HG03064 (cell line): Measurements from ENCODE around the gene GADD45A.

Experiments used
- ATAC-seq: cut with Tn5 transposase; IDR thresholded peaks from one replicate; pipeline ENCODE4 v1.9.1; 2021; ENCODE audit warnings: low read depth; ENCODE audit not compliant: unreplicated experiment

The GADD45A gene

DNA sequence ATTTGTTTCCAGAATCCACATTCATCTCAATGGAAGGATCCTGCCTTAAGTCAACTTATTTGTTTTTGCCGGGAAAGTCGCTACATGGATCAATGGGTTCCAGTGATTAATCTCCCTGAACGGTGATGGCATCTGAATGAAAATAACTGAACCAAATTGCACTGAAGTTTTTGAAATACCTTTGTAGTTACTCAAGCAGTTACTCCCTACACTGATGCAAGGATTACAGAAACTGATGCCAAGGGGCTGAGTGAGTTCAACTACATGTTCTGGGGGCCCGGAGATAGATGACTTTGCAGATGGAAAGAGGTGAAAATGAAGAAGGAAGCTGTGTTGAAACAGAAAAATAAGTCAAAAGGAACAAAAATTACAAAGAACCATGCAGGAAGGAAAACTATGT, 2.6 kb downstream of the GADD45A start:
- no peak for ATAC-seq

DNA sequence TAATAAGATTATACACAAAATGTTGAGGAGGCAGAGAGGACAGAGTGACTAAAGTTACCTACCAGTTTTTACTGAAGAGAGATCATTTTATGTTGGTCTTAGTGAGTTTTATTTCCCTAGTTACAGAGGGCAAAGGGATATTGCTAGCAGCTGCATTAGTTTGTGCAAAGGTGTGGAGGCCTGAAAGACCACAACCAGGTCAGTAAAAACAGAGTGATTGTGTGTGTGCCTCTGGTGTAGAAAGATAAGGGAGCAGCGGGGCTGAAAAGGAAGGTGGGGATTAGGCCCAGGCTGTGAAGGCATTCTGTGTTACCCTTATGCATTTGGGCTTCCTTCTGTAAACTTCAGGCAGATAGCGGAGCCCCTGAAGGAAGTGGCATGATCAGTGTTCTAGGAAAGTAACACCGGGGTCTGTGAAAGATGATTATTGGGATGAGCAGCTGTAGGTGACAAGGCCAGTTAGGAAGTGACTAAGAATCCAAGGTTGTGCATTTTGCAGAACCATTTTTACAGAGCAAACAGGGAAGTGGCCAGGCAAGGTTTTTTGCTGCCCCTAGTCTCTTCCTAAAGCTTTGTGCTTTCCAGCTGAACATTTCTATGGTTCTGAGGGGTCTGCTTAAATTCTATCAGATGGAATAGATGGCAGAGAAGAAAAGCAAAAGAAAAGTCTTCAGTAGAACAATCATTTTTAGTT, 3.7 kb downstream of the GADD45A start:
- ATAC-seq = no peak

DNA sequence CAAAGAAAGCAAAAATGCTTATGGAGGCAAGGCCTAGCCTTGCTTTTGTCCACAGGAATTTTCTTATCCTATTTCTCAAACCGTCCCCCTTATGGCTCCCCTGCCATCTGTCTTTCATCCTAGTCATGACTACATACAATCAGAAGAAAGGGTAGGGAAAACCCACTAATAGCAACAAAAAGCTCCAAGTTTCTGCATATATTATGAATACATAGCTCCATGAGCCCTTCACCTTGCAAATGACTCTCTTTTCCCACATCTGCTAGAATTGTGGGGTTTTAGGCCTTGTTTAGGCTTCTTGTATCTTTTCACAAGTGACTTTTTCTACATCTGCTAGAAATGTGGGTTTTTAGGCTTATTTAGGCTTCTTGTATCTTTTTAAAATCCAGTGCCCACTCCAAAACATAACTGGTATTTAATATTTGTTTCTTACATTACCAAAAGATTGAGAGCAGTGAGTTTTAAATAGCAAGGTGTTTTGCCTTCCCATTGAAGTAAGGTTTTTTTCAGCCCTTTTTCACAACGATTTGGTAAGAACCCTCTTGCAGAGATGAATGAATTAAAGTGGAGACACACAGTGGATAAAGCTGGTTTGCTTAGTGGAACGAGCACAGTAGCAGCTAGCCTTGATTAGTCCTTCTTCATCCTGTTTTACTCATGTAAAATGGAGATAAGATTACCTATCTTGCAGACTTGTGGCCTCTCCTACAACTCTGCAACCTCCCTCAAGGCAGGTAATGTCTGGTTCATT, 4.4 kb downstream of the GADD45A start:
- no peak for ATAC-seq

DNA sequence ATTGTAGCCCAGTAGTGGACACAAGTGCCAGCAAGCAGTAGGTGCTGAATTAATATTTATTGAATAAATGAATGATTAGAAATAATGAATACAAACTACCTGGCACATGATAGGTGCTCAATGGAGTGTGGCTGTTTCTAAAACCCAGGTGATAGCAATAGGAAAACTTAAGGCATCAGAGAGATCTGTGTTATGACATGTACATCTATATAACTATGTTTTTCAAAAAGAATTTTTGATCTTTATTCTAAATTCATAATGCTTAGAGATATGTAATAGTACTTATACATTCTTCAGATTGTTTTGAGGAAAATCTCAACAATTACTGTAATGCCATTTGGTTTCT, 5.0 kb downstream of the GADD45A start:
- ATAC-seq = no peak

DNA sequence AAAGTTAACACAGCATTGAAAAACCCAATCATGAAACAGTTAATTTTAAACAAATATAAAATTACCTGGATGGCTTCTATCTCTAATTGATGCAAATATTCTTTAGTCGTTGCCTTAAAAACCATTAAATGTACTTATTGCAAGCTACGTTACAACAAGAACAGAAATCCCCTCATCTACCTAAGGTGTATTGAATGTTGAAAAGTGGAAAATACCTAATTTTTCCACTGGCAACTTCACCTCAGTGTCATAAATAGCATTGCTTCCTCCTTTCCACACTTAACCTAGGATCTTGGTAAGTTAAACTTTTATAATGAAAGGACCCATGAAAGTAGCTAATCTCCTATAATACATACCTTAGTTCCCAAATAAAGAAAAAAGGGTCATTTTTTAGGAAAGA, 5.4 kb downstream of the GADD45A start:
- ATAC-seq = no peak

DNA sequence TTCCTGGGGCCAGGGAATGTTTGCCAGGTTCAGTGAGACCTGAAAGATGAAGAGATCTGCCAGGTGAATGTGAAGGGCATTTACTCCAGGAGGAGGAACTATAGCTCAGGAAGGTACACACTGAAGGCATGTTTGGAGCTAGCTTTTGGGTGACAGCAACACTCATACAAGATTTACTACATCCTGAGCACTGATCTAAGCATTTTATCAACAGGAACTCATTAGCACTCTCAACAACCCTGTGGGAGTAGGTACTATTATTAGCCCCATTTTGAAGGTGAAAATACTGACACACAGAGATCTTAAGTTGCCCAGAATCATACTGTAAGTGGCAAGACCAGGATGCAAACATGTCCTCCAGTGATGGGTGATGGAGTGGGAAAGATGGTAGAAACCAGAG, 6.7 kb downstream of the GADD45A start:
- no peak for ATAC-seq

DNA sequence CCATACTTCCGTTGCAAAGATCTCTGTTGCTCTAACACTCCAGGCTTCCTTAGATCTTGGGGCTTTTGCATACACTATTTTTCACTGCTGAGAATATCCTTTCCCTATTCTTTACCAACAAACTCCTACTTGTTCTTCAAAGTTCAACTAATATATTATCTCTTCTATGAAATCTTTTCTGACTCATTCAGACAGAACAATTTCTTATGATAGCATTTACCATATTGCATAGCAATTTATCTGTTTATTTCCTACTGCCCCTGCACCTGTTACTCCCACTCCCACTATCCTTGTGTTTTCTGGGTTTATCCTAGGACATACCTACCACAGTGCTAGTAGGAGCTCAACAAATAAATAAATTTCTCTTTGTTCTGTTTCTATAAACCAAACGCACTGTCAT, 11.0 kb downstream of the GADD45A start:
- ATAC-seq = no peak

DNA sequence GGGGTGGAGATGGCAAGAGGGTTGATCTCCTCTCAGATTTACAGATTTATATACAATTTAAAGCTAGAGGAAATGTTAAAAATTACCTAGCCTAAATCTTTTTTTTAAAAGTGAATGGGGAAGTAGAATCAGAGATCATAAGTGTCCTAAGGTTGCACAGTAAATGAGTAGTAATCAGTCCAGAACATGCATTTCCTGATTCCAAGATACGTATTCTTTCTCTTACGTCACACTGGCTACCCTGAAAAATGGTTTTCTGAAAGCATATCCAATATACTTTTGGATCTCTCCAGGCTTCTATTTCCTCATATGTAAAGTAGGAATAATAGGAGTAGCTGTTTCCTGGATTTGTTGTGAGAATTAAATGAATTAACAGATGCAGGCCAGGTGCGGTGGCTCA, 11.7 kb downstream of the GADD45A start:
- ATAC-seq = no peak

DNA sequence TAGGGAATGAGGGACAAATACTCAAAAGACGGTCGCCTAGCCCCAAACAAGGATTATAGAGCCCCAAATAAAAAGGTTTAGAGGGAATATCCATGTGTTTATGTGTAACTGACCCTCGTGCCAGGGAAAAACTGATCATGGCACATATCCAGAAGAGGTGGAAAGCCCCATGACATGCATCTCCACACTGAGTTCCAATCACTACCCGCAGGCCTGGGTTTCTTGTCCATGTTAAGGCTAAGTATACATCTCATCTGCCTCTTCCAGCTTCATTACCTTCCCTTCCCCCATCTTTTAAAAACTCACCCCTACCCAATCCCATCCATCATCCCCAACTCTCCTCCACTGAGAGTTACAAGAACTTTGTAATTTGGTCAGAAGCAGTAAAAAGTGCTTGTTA, 15.2 kb downstream of the GADD45A start:
- no peak for ATAC-seq

DNA sequence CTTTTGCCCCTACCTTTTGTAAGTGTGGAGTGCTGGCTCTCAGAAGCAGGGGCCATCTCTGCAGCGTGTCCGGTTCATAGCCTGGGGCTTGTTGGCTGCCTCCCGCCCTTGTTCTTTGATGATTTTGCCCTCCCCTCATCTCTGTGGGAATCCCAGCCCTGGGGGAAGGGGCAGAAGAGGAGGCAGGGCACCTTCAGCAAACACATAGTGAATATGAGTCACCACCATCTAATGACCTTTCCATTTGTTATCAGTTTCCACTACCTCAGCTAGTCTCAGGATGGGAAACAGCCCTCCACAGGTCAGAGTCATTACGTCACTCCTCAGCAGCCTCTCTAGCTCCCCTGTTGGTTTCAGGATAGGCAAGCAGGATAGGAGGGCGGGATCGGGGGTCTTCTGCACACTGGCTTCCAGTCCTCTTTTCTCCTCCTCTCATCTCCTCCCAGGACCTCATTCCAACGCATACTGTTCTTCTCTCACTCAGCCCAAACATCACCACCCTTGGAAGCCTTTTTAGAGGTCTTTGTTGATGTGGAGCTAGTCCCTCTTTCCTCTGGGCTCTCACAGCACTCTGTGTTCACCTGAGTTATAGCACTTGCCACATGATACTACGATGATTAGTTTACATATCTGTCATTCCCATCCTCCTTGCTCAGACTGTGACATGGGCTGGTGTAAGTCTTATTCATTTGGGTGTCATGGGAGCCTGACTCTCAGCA, 15.8 kb downstream of the GADD45A start:
- no peak for ATAC-seq

DNA sequence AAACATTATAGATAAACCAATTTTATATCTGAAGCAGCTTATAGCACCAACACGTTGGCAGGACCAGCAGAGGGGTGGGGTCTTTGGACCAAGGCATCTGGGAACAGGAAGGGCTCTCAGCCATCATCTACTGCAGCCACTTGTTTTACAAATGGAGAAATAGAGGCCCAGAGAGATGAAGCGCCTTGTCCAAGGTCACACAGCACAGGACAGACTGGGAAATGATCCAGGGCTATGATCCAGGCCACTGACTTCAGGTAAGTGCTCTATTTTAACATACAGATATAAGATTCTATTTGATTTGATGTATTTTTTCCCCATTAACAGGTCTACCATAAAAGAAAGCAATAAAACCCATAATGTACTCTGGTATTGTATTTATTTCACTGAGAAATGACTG, 16.9 kb downstream of the GADD45A start:
- no peak for ATAC-seq

DNA sequence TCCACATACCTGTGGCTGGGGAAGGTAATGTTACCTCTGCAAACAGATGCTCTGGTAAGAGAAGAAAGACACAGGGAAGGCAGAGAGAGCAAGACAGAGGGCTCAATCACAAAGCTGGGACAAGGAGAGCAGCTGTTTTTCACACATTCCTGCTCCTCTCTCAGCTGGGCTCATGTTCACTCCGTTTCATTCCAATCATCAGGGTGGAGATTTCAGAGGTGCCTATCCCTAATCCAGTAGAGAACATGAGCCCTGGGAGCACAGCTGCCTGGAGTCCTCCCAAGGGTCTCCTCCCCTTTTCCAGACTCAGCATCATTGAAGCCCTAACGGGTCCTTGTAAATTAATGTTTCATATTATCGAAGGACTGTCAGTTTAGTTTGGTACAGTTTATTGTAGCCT, 19.4 kb downstream of the GADD45A start:
- ATAC-seq = no peak

DNA sequence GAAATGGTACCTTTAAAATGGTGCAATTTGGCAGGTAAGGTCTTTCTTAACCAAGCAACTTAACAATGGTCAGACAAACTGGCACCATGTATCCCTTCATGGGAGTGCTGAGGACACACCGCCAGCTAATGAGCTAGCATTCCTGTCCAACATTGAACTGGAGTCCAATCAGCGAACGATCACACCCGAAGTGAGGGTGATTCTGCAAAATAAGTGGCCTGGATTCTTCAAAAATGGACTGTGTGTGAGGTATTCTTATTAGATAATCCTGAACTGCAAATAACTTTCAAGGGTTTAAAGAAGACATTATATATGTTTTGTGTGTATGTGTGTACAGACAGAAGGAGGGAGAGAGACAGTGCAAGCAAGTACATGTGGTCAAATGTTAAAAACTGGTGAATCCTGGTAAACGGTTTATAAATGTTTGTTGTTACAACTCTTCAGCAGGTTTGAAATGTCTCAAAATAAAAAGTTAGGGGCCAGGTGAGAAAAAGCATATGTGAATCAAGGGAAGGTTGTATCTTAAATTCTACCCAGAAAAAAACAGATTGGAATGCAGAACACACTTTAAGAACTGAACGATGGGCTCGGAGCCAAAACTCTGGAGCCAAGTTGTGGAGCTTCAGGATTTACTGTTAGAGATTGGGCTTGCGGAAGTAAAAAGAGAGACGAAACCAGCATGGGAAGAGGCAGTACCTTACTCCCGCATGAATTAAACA, 20.9 kb downstream of the GADD45A start:
- ATAC-seq = no peak

DNA sequence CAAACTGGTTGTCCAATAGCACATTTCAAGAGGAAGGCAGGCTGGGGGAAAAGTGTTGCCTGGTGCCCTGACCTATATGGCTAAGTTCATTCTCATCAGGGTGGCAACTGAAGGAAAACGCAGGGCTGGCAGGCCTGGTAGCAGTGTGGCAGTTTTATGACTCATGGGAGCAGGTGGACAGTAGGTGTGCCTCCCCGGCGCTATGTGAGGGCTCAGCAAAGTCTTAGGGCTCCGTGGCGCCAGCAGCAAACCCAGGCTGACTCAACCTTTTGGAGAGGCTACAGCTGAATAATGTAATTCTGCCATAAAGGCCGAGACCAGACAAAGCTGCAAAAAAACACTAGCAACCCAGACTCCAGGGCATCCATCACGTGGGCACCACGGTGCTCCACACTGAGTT, 23.6 kb downstream of the GADD45A start:
- ATAC-seq = no peak

DNA sequence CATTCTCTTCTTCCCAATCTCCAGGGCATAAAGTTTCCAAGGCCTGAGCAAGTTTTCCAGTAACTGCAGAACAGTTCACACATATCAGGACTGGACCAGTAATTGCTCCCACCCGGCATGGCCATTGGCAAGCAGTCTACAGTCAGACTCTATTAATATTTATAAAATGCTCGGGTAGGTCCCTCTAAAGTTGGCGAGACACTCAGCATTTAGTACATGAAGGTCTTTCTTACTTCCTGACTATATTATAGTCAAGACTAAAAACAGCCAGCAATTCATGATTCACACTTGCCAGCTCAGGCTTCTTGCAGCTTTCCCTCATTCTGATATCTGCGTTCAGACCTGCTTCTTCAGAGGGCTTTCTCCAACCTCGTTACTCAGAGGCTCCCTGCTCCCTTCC, 25.4 kb downstream of the GADD45A start:
- no peak for ATAC-seq

DNA sequence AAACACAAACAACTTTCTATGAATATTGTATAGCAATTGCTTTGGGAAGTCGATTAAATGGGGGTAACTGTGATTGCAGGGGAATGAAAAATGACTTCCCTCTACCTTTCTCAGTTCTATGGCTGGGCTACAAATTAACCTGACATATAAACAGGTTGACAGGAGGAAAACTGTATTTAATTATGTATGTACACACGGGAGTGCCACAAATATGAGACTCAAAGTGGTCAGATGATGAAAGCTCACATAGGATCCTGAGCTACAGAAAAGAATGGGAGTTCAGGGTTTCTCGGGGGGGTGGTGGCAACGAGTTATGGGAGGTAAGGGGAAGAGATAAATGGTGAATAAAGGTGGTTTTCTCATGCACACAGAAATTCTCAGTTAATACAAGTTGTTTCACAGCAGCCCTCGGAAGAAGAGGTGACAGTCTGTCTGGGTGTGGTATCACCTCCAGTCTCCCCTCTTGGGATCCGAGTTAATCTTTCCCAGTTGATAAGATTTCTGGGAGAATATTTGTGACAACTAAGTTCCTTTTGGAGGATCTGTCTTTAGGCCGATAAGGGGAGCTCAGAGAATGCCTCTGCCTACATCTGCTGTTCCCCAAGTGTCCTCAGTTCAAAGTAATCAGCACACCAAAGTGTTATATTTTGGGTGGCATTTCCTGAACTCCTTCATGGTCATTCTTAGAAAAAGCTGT, 26.3 kb downstream of the GADD45A start:
- ATAC-seq = no peak

DNA sequence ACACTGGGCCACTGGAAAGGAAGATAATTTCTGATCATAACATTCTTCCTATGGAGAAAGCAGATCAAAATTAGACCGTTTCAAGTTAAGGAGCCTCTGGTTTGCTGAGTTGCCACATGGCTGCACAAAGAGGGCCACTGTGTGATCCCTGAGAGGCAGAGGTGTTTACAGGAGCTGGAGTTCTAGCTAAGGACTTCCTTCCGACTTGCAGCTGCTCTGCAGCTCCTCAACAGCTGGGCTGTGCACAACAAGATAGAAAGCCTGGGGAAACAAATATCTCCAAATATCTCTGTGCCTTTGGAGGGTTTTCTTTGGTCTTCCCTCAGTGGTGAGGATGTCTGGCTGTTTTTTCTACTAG, 26.8 kb downstream of the GADD45A start:
- no peak for ATAC-seq

DNA sequence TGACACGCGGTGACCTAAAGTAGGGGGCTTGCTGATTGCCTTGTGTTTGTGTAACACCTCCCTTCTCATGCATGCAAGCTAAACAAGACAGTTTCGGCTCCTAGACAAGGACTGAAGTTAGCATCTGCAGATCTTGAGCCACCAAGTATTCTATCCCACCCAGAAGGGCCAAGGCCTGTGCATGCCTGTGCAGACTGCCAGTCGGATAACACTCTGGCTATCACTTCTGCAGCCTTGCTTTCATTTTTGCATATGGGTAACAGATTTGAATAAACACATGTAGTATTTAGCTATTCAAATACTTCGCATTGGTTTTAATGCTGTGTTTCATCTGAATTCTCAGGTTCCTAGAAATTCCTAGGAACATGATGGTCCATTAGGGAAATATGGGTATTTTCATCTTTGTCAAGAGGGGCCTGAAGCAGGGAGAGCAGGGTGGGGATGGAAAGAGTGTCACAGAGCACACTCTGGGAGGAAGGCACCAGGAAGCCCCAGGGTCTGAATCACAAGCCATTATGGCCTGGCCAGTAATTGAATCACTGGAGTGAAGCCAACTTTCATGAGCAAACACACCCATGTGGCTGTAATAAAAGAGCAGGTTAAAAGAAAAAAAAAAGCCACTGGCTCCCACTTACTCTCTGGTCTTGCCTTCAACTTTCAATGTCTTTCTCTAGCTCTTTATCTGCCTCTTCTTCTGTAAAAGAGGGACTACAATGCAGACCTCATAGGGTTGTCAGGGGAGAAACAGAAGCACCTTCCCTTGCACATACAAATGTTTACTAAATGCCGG, 28.3 kb downstream of the GADD45A start:
- ATAC-seq = no peak

DNA sequence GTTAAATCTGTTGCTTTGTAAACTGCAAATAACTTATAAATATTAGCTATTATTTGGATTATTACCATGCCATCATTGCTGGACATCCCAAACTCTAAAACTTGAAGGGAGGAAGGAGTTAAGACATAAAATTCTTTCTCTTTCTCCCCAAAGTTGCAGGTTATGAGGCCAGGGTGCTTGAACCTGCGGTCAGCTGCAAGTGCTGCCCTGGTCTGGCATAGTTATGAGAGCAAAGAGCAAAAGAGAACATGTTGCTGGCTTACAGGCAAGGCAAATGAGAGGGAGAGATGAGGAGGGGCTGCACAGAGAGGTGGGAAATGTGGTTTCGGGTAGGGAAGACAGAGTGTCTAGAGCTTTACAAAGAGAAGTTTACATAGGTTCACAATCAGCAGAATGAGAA, 30.8 kb downstream of the GADD45A start:
- ATAC-seq = no peak

DNA sequence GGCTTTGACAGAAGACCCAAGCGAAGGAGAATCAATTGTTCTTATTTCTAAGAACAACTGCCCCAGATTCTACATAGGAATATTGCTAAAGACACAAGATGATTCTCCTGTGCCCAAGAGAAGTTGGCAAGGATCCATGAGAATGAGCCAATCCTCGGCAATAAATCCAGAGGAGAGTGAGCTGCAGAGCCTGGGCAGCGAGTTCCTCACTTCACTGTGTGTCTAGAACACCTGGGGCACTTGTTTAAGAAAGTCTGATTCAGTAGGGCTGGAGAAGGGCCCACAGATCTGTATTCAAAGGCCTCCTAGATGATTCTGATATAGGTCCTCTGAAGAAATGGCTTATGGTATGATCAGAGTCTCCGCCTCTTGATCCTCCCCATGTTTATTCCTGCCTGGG, 31.8 kb downstream of the GADD45A start:
- no peak for ATAC-seq
